Embryonic facial prominence (tissue), 1 donor: ENCODE measurements around the gene OR5AK2.
"Not testable (repeated sequence)": the region's sequence is repeated elsewhere in the genome, so short reads cannot be mapped to it uniquely, and the experiment has no call there.

Source experiments
- DNase-seq: peaks from one replicate; pipeline ENCODE4 v3.0.0-alpha.2; 2016; ENCODE audit errors: extremely low spot score

OR5AK2 gene, protein sequence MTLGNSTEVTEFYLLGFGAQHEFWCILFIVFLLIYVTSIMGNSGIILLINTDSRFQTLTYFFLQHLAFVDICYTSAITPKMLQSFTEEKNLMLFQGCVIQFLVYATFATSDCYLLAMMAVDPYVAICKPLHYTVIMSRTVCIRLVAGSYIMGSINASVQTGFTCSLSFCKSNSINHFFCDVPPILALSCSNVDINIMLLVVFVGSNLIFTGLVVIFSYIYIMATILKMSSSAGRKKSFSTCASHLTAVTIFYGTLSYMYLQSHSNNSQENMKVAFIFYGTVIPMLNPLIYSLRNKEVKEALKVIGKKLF

DNA sequence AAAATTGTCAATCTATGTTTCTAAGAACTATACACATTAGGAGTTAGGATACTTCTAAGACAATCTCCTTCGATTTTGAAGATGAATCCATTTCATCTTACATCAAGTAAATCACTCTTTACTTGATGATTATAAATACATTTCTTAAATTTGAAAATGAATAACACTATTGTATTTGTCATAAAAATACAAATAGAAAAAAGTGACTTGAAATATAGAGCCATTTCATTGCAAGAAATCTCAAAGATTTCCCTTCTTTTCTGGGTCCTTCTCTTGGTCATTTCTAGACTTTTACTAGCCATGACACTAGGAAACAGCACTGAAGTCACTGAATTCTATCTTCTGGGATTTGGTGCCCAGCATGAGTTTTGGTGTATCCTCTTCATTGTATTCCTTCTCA is at the start of gene OR5AK2:
TSS of gene OR5AK2 (plus strand) at position 301 of the 400 bp plus-strand sequence. CDS start at position 301, 0 bp downstream.
- DNase-seq, result no peak

DNA sequence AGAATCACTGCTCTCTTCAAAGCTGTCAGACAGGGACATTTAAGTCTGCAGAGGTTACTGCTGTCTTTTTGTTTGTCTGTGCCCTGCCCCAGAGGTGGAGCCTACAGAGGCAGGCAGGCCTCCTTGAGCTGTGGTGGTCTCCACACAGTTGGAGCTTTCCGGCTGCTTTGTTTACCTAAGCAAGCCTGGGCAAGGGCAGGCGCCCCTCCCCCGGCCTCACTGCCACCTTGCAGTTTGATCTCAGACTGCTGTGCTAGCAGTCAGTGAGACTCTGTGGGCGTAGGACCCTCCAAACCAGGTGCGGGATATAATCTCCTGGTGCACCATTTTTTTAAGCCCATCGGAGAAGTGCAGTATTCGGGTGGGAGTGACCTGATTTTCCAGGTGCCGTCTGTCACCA is 43.2 kb upstream of the OR5AK2 start:
- DNase-seq, result not testable (repeated sequence)

DNA sequence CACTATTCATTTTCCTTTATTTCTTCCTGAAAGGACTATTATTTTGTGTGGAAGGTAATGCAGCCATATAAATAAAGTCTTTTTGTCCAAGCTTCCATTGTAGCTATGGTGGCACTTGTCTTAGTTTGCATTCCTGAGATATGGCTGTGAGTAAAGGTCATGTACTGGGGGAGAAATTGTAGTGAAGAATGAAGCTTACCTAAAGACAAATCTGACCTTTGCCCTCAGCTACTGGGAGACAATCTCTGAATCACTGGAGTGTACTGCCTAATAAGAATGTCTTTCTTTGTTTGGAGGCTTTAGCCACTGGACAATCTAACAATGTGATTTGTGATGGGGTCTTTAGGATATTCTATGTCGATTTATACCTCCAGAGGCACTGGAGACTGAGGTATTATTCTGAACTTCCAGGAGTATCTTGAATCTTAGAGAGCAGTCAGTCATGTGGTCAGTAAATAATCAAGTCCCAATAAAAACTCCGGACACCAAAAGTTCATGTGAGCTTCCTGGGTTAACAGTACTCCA is 39.7 kb upstream of the OR5AK2 start:
- no peak for DNase-seq

DNA sequence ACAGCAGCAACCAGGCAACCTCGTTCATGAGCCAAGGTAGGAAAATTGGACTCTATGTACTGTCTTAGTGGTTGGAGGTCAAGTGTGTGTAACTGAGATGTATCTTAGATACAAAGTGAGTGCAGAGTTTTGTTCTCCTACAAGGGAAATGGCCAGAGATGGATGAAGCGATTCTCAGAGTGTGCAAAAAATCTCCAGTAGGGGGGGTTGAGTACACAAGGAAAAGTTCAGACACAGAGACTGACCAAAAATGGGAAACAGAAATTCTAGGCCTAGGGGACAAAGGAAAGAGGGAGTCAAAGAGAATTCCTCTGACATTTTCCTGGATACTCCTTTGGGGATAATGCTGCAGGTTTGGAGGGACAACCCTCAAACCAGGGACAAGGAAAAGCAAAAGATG is 38.2 kb upstream of the OR5AK2 start:
- DNase-seq, result no peak

DNA sequence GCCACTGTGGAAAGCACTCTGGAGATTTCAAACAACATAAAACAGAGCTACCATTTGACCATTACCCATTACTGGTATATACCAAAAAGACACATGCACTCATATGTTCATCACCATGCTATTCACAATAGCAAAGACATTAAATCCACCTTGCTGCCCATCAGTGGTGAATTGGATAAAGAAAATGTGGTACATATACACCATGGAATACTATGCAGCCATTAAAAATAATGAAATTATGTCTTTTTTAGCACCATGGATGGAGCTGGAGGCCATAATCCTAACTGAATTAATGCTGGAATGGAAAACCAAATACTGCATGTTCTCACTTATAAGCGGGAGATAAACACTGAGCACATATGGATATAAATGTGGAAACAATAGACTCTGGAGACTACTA is 34.8 kb upstream of the OR5AK2 start:
- not testable (repeated sequence) for DNase-seq

DNA sequence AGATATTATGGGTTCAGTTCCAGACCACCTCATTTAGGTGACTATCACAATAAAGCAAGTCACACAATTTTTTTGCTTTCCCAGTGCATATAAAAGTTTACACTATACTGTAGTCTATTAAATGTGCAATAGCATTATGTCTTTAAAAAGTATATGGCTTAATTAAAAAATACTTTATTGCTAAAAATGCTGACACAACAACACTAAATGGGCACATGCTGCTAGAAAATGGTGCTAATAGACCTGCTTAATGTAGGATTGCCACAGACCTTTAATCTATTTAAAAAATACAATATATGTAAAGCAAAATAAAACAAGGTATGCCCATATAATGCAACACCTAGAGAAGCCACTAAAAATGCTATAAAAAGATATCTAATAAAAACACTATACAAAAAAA is 27.1 kb upstream of the OR5AK2 start:
- no peak for DNase-seq

DNA sequence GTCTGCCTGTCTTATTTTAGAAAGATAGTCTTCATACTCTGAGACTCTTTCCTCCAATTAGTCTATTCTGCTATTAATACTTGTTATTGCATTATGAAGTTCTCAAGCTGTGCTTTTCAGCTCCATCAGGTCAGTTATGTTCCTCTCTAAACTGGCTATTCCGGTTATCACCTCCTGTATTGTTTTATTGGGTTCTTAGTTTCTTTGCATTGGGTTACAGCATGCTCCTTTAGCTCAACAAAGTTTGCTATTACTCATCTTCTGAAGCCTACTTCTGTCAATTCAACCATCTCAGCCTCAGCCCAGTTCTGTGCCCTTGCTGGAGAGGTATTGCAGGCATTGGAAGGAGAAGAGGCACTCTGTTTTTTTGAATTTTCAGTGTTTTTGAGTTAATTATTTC is 21.0 kb upstream of the OR5AK2 start:
- no peak for DNase-seq

DNA sequence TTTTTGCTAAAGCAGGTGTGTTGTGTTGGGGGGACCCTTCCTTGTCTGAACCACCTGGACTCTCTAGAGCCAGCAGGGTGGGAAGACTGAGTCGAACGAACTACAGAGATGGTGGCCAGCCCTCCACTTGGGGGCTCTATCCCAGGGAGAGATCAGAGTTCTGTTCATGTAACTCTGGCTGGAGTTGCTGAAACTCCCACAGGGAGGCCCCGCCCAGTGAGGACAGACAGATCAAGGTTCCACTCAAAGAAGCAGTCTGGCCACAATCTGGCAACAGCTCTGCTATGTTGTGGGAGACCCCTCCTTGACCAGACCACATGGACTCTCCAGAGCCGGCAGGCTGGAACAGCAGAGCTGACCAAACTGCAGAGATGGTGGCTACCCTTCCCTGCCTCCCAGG is 20.2 kb upstream of the OR5AK2 start:
- DNase-seq, result no peak

DNA sequence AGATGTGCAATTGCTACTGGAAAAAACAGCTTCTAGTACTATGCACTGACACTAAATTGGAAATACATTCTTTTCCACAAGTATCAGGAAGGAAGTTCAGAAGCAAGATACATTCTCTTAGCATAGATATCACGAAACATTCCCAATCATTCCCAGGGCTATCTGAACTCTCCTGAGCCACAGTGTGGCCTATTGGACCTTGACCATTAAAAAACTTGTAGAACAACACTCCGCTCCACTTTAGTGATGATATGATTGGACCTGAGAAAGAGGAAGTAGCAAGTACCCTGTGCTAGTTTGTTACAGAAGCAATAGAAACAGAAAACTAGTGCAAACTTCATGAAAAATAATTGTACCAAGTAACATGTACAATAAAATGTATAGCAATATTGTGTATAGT is 11.4 kb upstream of the OR5AK2 start:
- DNase-seq, result no peak

DNA sequence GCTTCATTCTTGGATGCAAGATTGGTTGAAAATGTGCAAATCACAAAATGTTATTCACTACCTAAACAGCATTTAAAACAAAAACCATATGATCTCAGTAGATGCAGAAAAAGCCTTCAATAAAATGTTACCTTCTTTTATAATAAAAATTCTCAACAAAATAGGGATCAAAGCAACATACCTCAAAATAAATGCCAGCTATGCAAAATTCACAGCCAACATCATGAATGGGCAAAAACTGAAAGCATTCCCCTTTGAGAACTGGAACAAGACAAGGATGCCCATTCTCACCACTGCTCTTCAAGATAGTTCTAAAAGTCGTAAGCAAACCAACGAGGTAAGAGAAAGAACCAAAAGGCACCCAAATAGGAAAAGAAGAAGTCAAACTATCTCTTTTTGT is 2.0 kb downstream of the OR5AK2 start:
- DNase-seq, result no peak

DNA sequence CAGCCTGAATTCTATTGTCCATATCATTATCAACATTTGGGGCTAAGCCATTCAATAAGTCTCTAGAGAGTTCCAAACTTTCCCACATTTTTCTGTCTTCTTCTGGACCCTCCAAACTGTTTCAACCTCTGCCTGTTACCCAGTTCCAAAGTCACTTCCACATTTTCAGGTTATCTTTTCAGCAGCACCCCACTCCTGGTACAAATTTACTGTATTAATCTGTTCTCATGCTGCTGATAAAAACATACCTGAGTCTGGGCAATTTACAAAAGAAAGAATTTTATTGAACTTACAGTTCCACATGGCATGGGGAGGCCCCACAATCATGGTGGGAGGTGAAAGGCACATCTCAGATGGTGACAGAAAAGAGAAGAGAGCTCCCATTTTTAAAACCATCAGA is 5.8 kb downstream of the OR5AK2 start:
- DNase-seq, result no peak

DNA sequence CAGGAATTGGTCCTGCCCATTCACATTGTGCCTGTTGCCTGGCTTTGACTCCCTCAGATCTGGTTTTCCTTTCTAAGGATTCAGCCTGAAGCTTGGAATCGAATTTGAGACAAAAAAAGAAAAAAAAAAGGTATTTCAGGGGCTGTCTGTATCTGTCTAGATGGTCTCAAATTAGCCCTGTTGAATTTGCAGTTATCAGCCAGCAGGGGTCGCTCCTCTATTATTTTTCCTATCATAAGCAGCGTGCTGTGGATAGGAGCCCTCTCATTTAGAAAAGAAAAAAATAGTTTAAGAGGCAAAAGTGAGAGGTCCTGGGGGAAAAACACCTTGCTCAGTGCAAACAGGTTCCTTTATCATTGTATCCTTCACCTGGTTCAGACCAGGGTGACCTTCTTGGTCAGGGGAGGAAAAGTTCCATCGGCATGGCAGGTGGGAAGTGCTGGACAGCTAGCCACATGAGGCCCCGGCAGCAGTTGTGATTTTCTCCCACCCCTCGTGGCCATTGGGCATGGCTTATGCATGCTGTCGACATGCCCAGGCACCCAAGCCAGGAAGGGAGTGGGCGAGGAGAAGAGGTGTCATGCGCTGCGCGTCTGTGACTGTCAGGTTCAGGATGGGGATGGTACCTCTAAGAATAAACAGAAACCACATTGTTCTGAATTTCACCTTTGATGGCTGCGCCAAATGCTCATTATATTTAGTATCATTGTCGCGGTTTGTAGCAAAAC is 13.1 kb downstream of the OR5AK2 start:
- DNase-seq, result no peak

DNA sequence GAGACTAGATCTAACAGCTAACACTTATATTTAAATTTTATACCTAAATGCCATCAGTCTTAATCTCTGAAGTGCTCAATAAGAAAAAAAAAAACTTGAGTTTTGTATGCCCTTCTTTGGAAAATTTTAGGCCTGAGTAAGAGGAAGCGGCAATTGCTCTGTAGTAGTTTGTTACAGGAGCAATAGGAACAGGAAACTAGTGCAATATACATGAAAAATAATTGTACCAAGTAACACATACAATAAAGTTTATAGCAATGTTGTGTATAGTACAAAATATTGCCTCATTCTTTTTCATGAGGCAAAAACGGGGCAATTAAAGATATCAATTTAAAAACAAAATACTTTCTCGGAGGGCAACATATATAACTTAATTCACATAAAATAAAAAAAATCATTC is 19.7 kb downstream of the OR5AK2 start:
- DNase-seq, result no peak

DNA sequence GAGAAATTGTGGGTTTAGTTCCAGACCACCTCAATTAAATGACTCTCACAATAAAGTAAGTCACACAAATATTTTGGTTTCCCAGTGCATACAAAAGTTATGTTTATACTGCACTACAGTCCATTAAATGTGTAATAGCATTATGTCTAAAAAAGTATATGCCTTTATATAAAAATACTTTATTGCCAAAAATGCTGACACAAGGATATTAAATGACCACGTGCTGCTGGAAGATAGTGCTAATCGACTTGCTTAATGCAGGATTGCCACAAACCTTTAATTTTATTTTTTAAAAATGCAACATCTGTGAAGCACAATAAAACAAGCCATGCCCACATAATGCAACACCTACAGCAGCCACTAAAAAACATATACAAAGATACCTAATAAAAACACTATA is 27.0 kb downstream of the OR5AK2 start:
- no peak for DNase-seq

DNA sequence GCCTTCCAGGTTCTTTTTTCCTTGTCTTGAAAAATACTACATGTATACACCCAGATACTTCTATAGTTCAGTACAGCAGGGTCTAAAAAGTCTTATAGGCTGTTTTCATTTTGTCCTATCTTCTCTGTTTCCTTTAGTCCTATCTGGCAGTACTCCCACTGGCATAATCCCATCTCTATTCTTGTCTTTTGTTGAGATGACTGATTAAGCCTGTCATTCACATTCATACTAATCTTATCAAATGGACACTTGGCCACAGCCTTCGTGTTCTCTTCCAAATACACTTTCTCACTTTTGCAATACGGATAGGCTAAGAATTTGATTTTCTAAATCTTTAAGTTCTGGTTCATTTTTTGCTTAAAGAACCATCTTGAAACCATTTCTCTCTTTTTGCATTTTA is 42.8 kb downstream of the OR5AK2 start:
- DNase-seq, result no peak
